ENCODE data around the gene RPS21.

DNA sequence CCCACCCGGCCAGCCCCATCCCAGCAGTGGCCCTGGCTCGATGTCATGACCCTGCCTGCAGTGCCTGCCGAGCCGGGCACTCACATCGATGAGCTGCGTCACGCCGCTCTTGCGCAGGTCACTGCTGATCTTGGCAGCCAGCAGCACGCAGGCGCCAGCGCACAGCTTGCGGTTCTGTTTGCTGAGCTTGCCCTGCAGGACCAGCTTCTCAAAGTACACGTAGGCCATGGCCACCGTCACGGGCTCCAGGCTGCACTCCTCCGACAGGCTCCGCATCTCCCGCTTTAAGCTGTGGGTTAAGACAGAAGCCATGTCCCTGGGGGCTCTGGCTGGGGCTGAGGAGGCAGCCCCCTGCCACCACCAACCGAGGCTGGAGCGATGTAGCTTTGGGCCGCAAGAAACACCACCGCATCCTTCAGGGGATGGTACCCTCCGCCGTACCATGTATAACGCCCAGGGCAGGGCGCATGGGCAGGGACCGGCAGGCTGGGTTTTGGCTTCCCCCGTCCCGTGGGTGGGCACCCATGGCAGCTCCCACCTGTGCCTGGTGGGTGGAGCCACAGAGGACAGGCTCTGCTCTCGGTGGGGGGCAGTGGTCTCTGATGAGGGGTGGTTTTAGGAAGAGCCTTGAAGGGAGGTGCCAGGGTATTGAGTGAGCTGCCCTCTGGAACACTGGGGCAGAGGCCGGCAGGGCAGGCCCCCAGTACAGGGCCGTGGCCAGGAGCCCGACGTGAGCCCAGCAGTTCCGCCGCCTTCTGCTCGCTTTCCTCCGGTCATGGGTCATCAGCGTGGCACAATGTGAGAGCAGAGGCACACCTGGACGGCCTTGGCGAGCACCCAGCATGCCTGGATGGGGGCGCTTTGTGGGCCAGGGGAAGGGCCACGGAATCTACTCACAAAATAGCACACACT, 4.5 kb downstream of the RPS21 start:
- TF ChIP-seq, protein P1, sequence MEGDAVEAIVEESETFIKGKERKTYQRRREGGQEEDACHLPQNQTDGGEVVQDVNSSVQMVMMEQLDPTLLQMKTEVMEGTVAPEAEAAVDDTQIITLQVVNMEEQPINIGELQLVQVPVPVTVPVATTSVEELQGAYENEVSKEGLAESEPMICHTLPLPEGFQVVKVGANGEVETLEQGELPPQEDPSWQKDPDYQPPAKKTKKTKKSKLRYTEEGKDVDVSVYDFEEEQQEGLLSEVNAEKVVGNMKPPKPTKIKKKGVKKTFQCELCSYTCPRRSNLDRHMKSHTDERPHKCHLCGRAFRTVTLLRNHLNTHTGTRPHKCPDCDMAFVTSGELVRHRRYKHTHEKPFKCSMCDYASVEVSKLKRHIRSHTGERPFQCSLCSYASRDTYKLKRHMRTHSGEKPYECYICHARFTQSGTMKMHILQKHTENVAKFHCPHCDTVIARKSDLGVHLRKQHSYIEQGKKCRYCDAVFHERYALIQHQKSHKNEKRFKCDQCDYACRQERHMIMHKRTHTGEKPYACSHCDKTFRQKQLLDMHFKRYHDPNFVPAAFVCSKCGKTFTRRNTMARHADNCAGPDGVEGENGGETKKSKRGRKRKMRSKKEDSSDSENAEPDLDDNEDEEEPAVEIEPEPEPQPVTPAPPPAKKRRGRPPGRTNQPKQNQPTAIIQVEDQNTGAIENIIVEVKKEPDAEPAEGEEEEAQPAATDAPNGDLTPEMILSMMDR (conservative IDR thresholded peaks at IDR 0.05; ENCODE audit: low read length): no peak
- no peak for TF ChIP-seq EZH2phosphoT487 (IDR thresholded peaks at IDR 0.05; ENCODE audit: borderline replicate concordance)

All from Loucy (cell line).